Activated CD4-positive, alpha-beta T cell treated with anti-CD3 and anti-CD28 coated beads, Interleukin-2, amount 10 ng/mL, durations not matched to agents 7 days and 5 days (primary cell): ENCODE data around the gene FAM120A. TPM values are rescaled to one million over a fixed set of nuclear protein-coding genes. Genes with fewer than 3 reads are reported as not detected.

Experiments
- CTCF ChIA-PET: fragments of 350-600 bp; sonication (Branson Sonifier 250); formaldehyde crosslinking; loops from one replicate; lab custom pipeline; 2021; ENCODE audit warnings: antibody characterized with exemption; lab: Charles Lee
- POLR2A ChIA-PET: fragments of 350-600 bp; sonication (Branson Sonifier 250); formaldehyde crosslinking; loops from one replicate; lab custom pipeline; 2021; ENCODE audit warnings: antibody characterized with exemption; lab: Charles Lee
- DNase-seq: peaks from one replicate; pipeline ENCODE4 v3.0.0-alpha.2; 2020
- H3K27ac Mint-ChIP-seq: one replicate; pipeline ENCODE4 v1.8.0; 2021; ENCODE audit warnings: mild to moderate bottlenecking, moderate library complexity, mixed read lengths
- H3K27me3 Mint-ChIP-seq: one replicate; pipeline ENCODE4 v1.8.0; 2021; ENCODE audit warnings: mixed read lengths
- H3K36me3 Mint-ChIP-seq: one replicate; pipeline ENCODE4 v1.8.0; 2021; ENCODE audit warnings: low read depth, mixed read lengths
- H3K4me1 Mint-ChIP-seq: one replicate; pipeline ENCODE4 v1.8.0; 2021; ENCODE audit warnings: mixed read lengths
- H3K4me3 Mint-ChIP-seq: one replicate; pipeline ENCODE4 v1.8.0; 2021; ENCODE audit warnings: mild to moderate bottlenecking, moderate library complexity, mixed read lengths
- H3K9me3 Mint-ChIP-seq: one replicate; pipeline ENCODE4 v1.8.0; 2021; ENCODE audit warnings: mixed read lengths
- total RNA-seq, 2 experiments: library from RNA; stranded (reverse); gene quantifications; one replicate each; pipeline ENCODE4 v1.2.3, GENCODE V29; 2021

FAM120A gene
- total RNA-seq, 2 experiments from 2014 or later = 118 to 135 TPM

GRCh38 chr9:93480262-93480661 is 28.8 kb downstream of the FAM120A start:
- ChIA-PET POLR2A (no interaction called here), CTCF (no interaction called here)

DNA sequence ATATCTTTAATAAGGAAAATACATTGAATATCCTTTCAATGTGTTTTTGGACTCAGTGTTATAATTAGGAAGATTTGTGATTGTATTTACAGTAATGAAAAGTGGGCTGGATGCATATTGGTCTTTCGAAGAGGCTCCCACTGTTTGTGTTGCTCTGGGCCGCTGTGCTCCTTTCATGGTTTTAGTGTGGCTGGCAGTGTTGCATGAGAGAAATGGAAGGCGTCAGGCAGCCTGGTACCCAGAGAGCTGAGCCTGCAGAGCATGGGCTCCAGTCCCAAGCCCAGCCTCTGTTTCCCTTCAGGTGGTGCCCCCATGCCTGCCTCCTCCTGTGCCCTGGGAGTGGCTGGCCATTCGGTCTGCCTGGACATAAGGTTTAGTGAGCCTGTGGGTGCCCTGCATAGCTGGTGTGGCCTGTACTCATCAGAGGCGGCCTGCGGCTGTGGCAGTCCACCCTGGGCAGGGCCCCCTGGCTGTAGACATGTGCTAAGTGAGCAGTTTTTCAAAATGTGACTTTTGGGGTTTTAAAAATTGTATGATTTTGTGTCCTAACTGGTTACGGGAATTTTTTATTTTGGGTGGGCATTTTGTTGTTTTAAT is 29.3 kb downstream of the FAM120A start:
- ChIA-PET POLR2A (no interaction called here), CTCF (interaction anchor here (0.7 to 1.4 kb wide), 2 partner anchors 10 to 24 kb away, joined by 3 read pairs; no protein-coding TSS in a partner anchor)
- Mint-ChIP-seq H3K9me3 (peaks cover 4% of the 10 kb centered on the region), H3K4me3 (no peak overlapping the region), H3K27ac (peak overlapping the region; percentile 78), H3K27me3 (no peaks in the 10 kb centered on the region), H3K4me1 (peaks cover 25% of the 10 kb centered on the region), H3K36me3 (peaks cover 49% of the 10 kb centered on the region)
- no peak for DNase-seq

More at GRCh38 chr9:93480262-93480661, 28.8 kb downstream of the FAM120A start:
- DNase-seq = no peak
- no peak overlapping the region for H3K4me3 Mint-ChIP-seq
- peaks cover 24% of the 10 kb centered on the region for H3K4me1 Mint-ChIP-seq
- H3K27ac Mint-ChIP-seq = no peak overlapping the region
- H3K9me3 Mint-ChIP-seq = peaks cover 4% of the 10 kb centered on the region
- no peaks in the 10 kb centered on the region for H3K27me3 Mint-ChIP-seq
- peaks cover 47% of the 10 kb centered on the region for H3K36me3 Mint-ChIP-seq

DNA sequence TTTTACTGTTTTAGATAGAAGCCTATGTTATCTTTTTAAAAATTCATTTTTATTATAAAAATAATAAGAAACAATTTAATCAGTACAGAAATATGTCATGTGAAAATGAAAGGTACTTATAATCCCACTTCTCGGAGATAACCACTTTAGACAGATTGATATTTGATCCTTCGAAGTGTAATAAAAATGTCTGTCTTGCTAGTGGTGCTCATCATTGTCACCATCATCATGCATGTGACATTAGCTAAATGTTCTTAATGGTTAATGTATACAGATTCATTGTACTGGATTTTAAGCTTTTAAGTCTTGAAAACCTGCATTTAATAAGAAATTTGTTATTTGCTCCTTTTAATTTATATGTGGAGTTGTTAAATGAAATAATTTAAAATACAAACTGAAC is 32.0 kb downstream of the FAM120A start:
- no peak overlapping the region for H3K4me3 Mint-ChIP-seq
- peaks cover 4% of the 10 kb centered on the region for H3K9me3 Mint-ChIP-seq
- H3K27ac Mint-ChIP-seq = no peak overlapping the region
- DNase-seq = no peak
- ChIA-PET POLR2A (no interaction called here), CTCF (interaction anchor here (0.6 to 1.0 kb wide), 2 partner anchors 15 to 921 kb away, joined by 3 read pairs; no protein-coding TSS in a partner anchor)
- H3K27me3 Mint-ChIP-seq = no peaks in the 10 kb centered on the region
- H3K36me3 Mint-ChIP-seq = peaks cover 48% of the 10 kb centered on the region
- H3K4me1 Mint-ChIP-seq = peaks cover 38% of the 10 kb centered on the region

- no peak for DNase-seq
- H3K9me3 Mint-ChIP-seq = peaks cover 4% of the 10 kb centered on the region
- peaks cover 53% of the 10 kb centered on the region for H3K36me3 Mint-ChIP-seq
- POLR2A ChIA-PET = no interaction called here
- no peak overlapping the region for H3K27ac Mint-ChIP-seq
- CTCF ChIA-PET = no interaction called here
- H3K4me1 Mint-ChIP-seq = peaks cover 32% of the 10 kb centered on the region
- no peaks in the 10 kb centered on the region for H3K27me3 Mint-ChIP-seq
- H3K4me3 Mint-ChIP-seq = no peak overlapping the region
Observed at GRCh38 chr9:93486268-93486667, 34.8 kb downstream of the FAM120A start.

- H3K27me3 Mint-ChIP-seq = no peaks in the 10 kb centered on the region
- H3K4me1 Mint-ChIP-seq = peaks cover 25% of the 10 kb centered on the region
- ChIA-PET CTCF (interaction anchor here (0.8 kb wide), 2 partner anchors 15 to 19 kb away, joined by 3 read pairs; no protein-coding TSS in a partner anchor), POLR2A (no interaction called here)
- H3K9me3 Mint-ChIP-seq = peaks cover 4% of the 10 kb centered on the region
- no peak for DNase-seq
- H3K4me3 Mint-ChIP-seq = no peak overlapping the region
- peak overlapping the region; percentile 14 for H3K27ac Mint-ChIP-seq
- peaks cover 42% of the 10 kb centered on the region for H3K36me3 Mint-ChIP-seq
Observed at GRCh38 chr9:93488244-93488643, 36.8 kb downstream of the FAM120A start.

- Mint-ChIP-seq H3K36me3 (peaks cover 40% of the 10 kb centered on the region), H3K4me3 (no peak overlapping the region), H3K27me3 (no peaks in the 10 kb centered on the region), H3K9me3 (no peaks in the 10 kb centered on the region), H3K4me1 (peaks cover 18% of the 10 kb centered on the region), H3K27ac (no peak overlapping the region)
- DNase-seq = no peak
- POLR2A ChIA-PET = no interaction called here
- CTCF ChIA-PET = interaction anchor here (1.2 to 1.3 kb wide), 2 partner anchors 10 to 14 kb away, joined by 4 read pairs; no protein-coding TSS in a partner anchor
Observed at GRCh38 chr9:93491593-93492232, 40.2 kb downstream of the FAM120A start.

GRCh38 chr9:93492327-93492726 is 40.8 kb downstream of the FAM120A start:
- Mint-ChIP-seq H3K27me3 (no peaks in the 10 kb centered on the region), H3K4me1 (peaks cover 15% of the 10 kb centered on the region), H3K4me3 (no peak overlapping the region), H3K9me3 (no peaks in the 10 kb centered on the region), H3K27ac (no peak overlapping the region), H3K36me3 (peaks cover 40% of the 10 kb centered on the region)
- DNase-seq = no peak
- ChIA-PET POLR2A (no interaction called here), CTCF (interaction anchor here (1.2 kb wide), 1 partner anchor 14 kb away, joined by 4 read pairs; no protein-coding TSS in a partner anchor)

- H3K4me1 Mint-ChIP-seq = peaks cover 3% of the 10 kb centered on the region
- H3K27ac Mint-ChIP-seq = no peak overlapping the region
- no peak overlapping the region for H3K4me3 Mint-ChIP-seq
- no peak for DNase-seq
- ChIA-PET CTCF (no interaction called here), POLR2A (no interaction called here)
- H3K27me3 Mint-ChIP-seq = no peaks in the 10 kb centered on the region
- H3K9me3 Mint-ChIP-seq = no peaks in the 10 kb centered on the region
- peaks cover 39% of the 10 kb centered on the region for H3K36me3 Mint-ChIP-seq
Observed at GRCh38 chr9:93493949-93494348, 42.5 kb downstream of the FAM120A start.

- H3K27me3 Mint-ChIP-seq = no peaks in the 10 kb centered on the region
- POLR2A ChIA-PET = no interaction called here
- peaks cover 17% of the 10 kb centered on the region for H3K4me1 Mint-ChIP-seq
- no peak overlapping the region for H3K27ac Mint-ChIP-seq
- H3K36me3 Mint-ChIP-seq = peaks cover 49% of the 10 kb centered on the region
- CTCF ChIA-PET = no interaction called here
- no peaks in the 10 kb centered on the region for H3K9me3 Mint-ChIP-seq
- H3K4me3 Mint-ChIP-seq = no peak overlapping the region
- DNase-seq = no peak
Observed at GRCh38 chr9:93496285-93496684, 44.8 kb downstream of the FAM120A start.

DNA sequence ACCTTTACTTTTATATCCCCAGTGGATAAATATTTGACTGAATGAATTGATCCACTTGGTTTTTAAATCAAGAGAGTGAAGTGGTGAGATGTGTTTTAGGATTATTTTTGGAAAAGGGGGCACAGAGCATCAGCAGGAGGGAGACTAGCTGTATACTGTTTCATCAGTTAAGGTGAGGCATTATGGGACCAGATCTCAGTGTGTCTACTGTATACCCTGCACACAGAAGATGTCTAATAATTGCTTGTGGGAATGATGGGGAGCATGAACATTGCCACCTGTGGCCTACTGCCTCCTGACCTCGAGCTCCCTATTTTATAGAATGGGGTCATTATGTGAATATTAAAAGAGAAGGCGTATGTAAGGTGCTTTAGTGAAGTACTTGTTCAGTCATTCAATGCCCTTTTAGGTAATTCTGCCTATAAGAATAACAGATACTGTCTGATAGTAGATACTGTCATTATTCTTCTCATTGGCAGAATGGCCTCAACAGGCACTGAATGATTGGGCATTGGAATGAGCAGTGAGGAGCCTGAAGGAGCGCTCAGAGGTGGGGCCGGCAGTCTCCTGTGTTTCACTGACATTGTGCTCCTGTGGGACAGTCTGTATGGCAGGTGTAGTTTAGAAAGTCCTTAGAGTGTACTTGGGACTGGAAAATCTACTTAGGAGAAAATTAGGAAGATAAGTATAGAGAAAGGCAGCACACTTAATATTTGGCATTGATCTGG is 49.2 kb downstream of the FAM120A start:
- Mint-ChIP-seq H3K4me3 (peak overlapping the region; percentile 74), H3K27ac (peak overlapping the region; percentile 75), H3K36me3 (peaks cover 69% of the 10 kb centered on the region), H3K27me3 (no peaks in the 10 kb centered on the region), H3K4me1 (peaks cover 43% of the 10 kb centered on the region), H3K9me3 (no peaks in the 10 kb centered on the region)
- CTCF ChIA-PET = no interaction called here
- POLR2A ChIA-PET = no interaction called here
- no peak for DNase-seq

- CTCF ChIA-PET = interaction anchor here (1.5 kb wide), 1 partner anchor 10 kb away, joined by 4 read pairs; no protein-coding TSS in a partner anchor
- Mint-ChIP-seq H3K9me3 (no peaks in the 10 kb centered on the region), H3K36me3 (peaks cover 72% of the 10 kb centered on the region), H3K4me3 (peak overlapping the region; percentile 74), H3K27ac (peak overlapping the region; percentile 75), H3K27me3 (no peaks in the 10 kb centered on the region), H3K4me1 (peaks cover 46% of the 10 kb centered on the region)
- POLR2A ChIA-PET = no interaction called here
- DNase-seq = no peak
Observed at GRCh38 chr9:93501406-93501805, 49.9 kb downstream of the FAM120A start.

GRCh38 chr9:93503381-93503780 is 51.9 kb downstream of the FAM120A start:
- no peak overlapping the region for H3K4me3 Mint-ChIP-seq
- H3K36me3 Mint-ChIP-seq = peaks cover 67% of the 10 kb centered on the region
- peaks cover 59% of the 10 kb centered on the region for H3K4me1 Mint-ChIP-seq
- H3K9me3 Mint-ChIP-seq = no peaks in the 10 kb centered on the region
- no peak for DNase-seq
- no peaks in the 10 kb centered on the region for H3K27me3 Mint-ChIP-seq
- no peak overlapping the region for H3K27ac Mint-ChIP-seq
- ChIA-PET POLR2A (no interaction called here), CTCF (no interaction called here)
